H1 (cell line): ENCODE measurements around the gene ADGRA3. TPM values are rescaled to one million over a fixed set of nuclear protein-coding genes. Genes with fewer than 3 reads are reported as not detected.

Source experiments
- CTCF ChIA-PET: fragments of 300-600 bp; sonication (Branson Sonifier 250); formaldehyde crosslinking; loops from one replicate; lab custom pipeline; 2021; ENCODE audit not compliant: partially characterized antibody; lab: Charles Lee
- POLR2A ChIA-PET: fragments of 300-600 bp; sonication (Branson Sonifier 250); formaldehyde crosslinking; loops from one replicate; lab custom pipeline; 2021; ENCODE audit warnings: inconsistent platforms; ENCODE audit not compliant: partially characterized antibody; lab: Charles Lee
- DNase-seq, 2 experiments: peaks; one replicate each; pipeline versions ENCODE4 v3.0.0 to v3.0.0-alpha.2; 2010 to 2022; ENCODE audit warnings: low spot score in 2 of 2, low read depth in 1 of 2, mixed read lengths in 1 of 2
- FAIRE-seq: peaks from 2 replicates; lab custom pipeline; 2011; peaks lifted over from hg19 to GRCh38; lab: Jason Lieb, UNC
- H2AFZ ChIP-seq: 2 replicates; pipeline ENCODE4 v1.8.1; 2012; ENCODE audit warnings: low read length, inconsistent platforms
- H2AK5ac ChIP-seq: 2 replicates; pipeline ENCODE4 v1.6.1; 2013; ENCODE audit warnings: low read depth, low read length
- H2BK120ac ChIP-seq: replicated peaks from 2 replicates; pipeline ENCODE3; 2013; ENCODE audit warnings: low read depth, low read length, inconsistent platforms
- H2BK12ac ChIP-seq: 2 replicates; pipeline ENCODE4 v1.6.1; 2013; ENCODE audit warnings: low read depth, low read length
- H2BK15ac ChIP-seq: 2 replicates; pipeline ENCODE4 v1.6.1; 2013; ENCODE audit warnings: low read length
- H2BK20ac ChIP-seq: 2 replicates; pipeline ENCODE4 v1.6.1; 2013; ENCODE audit warnings: low read length
- H2BK5ac ChIP-seq: 2 replicates; pipeline ENCODE4 v1.6.1; 2013; ENCODE audit warnings: low read depth, low read length
- H3K14ac ChIP-seq: 2 replicates; pipeline ENCODE4 v1.6.1; 2013; ENCODE audit warnings: inconsistent platforms; ENCODE audit not compliant: insufficient read length
- H3K18ac ChIP-seq: 2 replicates; pipeline ENCODE4 v1.6.1; 2013; ENCODE audit warnings: low read length; ENCODE audit errors: extremely low read depth
- H3K23ac ChIP-seq: 2 replicates; pipeline ENCODE4 v1.6.1; 2013; ENCODE audit warnings: inconsistent platforms; ENCODE audit not compliant: insufficient read length
- H3K23me2 ChIP-seq: 2 replicates; pipeline ENCODE4 v1.6.1; 2013; ENCODE audit warnings: low read depth, low read length
- H3K27ac ChIP-seq: 2 replicates; pipeline ENCODE4 v1.6.1; 2011; ENCODE audit warnings: low read depth, low read length, inconsistent platforms
- H3K27me3 ChIP-seq, 4 experiments: replicated peaks in 1 of 4; 1 replicate in 1 of 4; 2 replicates in 3 of 4; pipeline versions ENCODE4 v1.6.1 to v1.8.1; 2011 to 2013; ENCODE audit warnings: low read length in 3 of 4, mild to moderate bottlenecking in 3 of 4, inconsistent platforms in 2 of 4, mixed read lengths in 2 of 4, moderate library complexity in 1 of 4; ENCODE audit not compliant: control insufficient read depth in 3 of 4, insufficient read depth in 3 of 4; ENCODE audit errors: extremely low read depth in 1 of 4
- H3K36me3 ChIP-seq, 4 experiments: 2 replicates each; pipeline versions ENCODE4 v1.6.1 to v1.8.1; 2011 to 2013; ENCODE audit warnings: mild to moderate bottlenecking in 4 of 4, low read length in 3 of 4, moderate library complexity in 2 of 4, control low read depth in 1 of 4, inconsistent platforms in 1 of 4; ENCODE audit not compliant: insufficient read depth in 4 of 4, control insufficient read depth in 2 of 4
- H3K4ac ChIP-seq: replicated peaks from 2 replicates; pipeline ENCODE3; 2013; ENCODE audit warnings: low read length, low read depth, mixed read lengths, inconsistent platforms; ENCODE audit not compliant: insufficient read length
- H3K4me1 ChIP-seq, 4 experiments: replicated peaks in 1 of 4; 1 replicate in 1 of 4; 2 replicates in 3 of 4; pipeline versions ENCODE4 v1.6.1 to v1.8.1; 2011 to 2013; ENCODE audit warnings: low read length in 3 of 4, inconsistent platforms in 2 of 4, mixed read lengths in 1 of 4; ENCODE audit not compliant: insufficient read depth in 4 of 4, control insufficient read depth in 3 of 4
- H3K4me2 ChIP-seq, 2 experiments: 2 replicates each; pipeline versions ENCODE4 v1.6.1 to v1.8.1; 2011 to 2013; ENCODE audit warnings: low read depth in 2 of 2, low read length in 2 of 2, control low read depth in 1 of 2, inconsistent platforms in 1 of 2, mild to moderate bottlenecking in 1 of 2; ENCODE audit not compliant: insufficient read depth in 1 of 2
- H3K4me3 ChIP-seq, 4 experiments: fragments of 200-600, 300-600 bp in 1 of 4; sonication (generic), shearing (Covaris generic), sonication (Bioruptor Twin) in 1 of 4; 2 replicates each; pipeline versions ENCODE4 v1.5.1 to v1.8.1; 2011 to 2016; ENCODE audit warnings: low read length in 4 of 4, low read depth in 3 of 4, control low read depth in 2 of 4, inconsistent platforms in 2 of 4, mild to moderate bottlenecking in 2 of 4, mixed read lengths in 1 of 4, moderate library complexity in 1 of 4; ENCODE audit not compliant: insufficient read depth in 2 of 4; ENCODE audit errors: extremely low read depth in 1 of 4
- H3K56ac ChIP-seq: replicated peaks from 2 replicates; pipeline ENCODE3; 2013; ENCODE audit warnings: low read depth, mild to moderate bottlenecking, mixed read lengths, low read length, inconsistent platforms; ENCODE audit not compliant: insufficient read length
- H3K79me1 ChIP-seq: 2 replicates; pipeline ENCODE4 v1.6.1; 2013; ENCODE audit warnings: low read depth, low read length, control low read depth
- H3K79me2 ChIP-seq, 2 experiments: 2 replicates each; pipeline versions ENCODE4 v1.6.1 to v1.8.1; 2012 to 2013; ENCODE audit warnings: low read length in 2 of 2, mild to moderate bottlenecking in 2 of 2, inconsistent platforms in 1 of 2; ENCODE audit not compliant: insufficient read depth in 2 of 2, control insufficient read depth in 1 of 2
- H3K9ac ChIP-seq, 4 experiments: replicated peaks in 1 of 4; 1 replicate in 1 of 4; 2 replicates in 3 of 4; pipeline versions ENCODE4 v1.6.1 to v1.8.1; 2011 to 2013; ENCODE audit warnings: low read depth in 3 of 4, low read length in 3 of 4, control low read depth in 2 of 4, mild to moderate bottlenecking in 2 of 4, moderate library complexity in 2 of 4, inconsistent platforms in 1 of 4; ENCODE audit errors: extremely low read depth in 1 of 4
- H3K9me3 ChIP-seq, 2 experiments: 2 replicates each; pipeline versions ENCODE4 v1.6.1 to v1.8.1; 2012 to 2013; ENCODE audit warnings: mild to moderate bottlenecking in 2 of 2, moderate library complexity in 2 of 2, control low read depth in 1 of 2, inconsistent platforms in 1 of 2, low read depth in 1 of 2, low read length in 1 of 2, mixed read lengths in 1 of 2; ENCODE audit not compliant: insufficient read depth in 2 of 2
- H4K20me1 ChIP-seq, 2 experiments: replicated peaks in 1 of 2; 2 replicates each; pipeline versions ENCODE3 to v1.8.1; 2011 to 2013; ENCODE audit warnings: inconsistent platforms in 2 of 2, low read length in 2 of 2, mild to moderate bottlenecking in 1 of 2; ENCODE audit not compliant: insufficient read depth in 2 of 2, control insufficient read depth in 1 of 2
- H4K5ac ChIP-seq: 2 replicates; pipeline ENCODE4 v1.6.1; 2013; ENCODE audit warnings: low read length, low read depth, mixed read lengths, inconsistent platforms; ENCODE audit not compliant: insufficient read length
- H4K8ac ChIP-seq: 2 replicates; pipeline ENCODE4 v1.8.0; 2013; ENCODE audit warnings: mild to moderate bottlenecking, moderate library complexity, low read length, inconsistent platforms; ENCODE audit not compliant: insufficient read depth; ENCODE audit errors: extremely low read depth
- H4K91ac ChIP-seq: replicated peaks from 2 replicates; pipeline ENCODE3; 2013; ENCODE audit warnings: low read length, mixed read lengths, inconsistent platforms; ENCODE audit not compliant: insufficient read length
- TAF7 ChIP-seq: optimal IDR thresholded peaks from 2 replicates; pipeline ENCODE3; 2011; ENCODE audit warnings: low read depth, mild to moderate bottlenecking, inconsistent platforms, low read length, moderate library complexity, borderline replicate concordance
- WGBS, 2 experiments: shearing (Covaris generic) in 1 of 2; methylation state at CpG; one replicate each; pipeline versions ENCODE4 v1.1.6 to v1.1.7; 2013 to 2015; ENCODE audit warnings: low lambda C conversion rate in 2 of 2, mixed read lengths in 2 of 2, inconsistent platforms in 1 of 2, low coverage in 1 of 2, missing lambda C conversion rate in 1 of 2; ENCODE audit not compliant: insufficient replicate concordance in 2 of 2, insufficient coverage in 1 of 2, insufficient read length in 1 of 2; ENCODE audit errors: extremely low coverage in 1 of 2, missing lambda C conversion rate in 1 of 2; 5-methylcytosine and 5-hydroxymethylcytosine counted together
- polyA plus RNA-seq, 7 experiments: library from polyadenylated mRNA; depleted of rRNA in 3 of 7; stranded (reverse) in 5 of 7; unstranded in 2 of 7; fragments of >200 nt in 5 of 7; fragments of 200-250 nt in 2 of 7; gene quantifications; 1 replicate in 5 of 7; 2 replicates in 1 of 7; 4 replicates in 1 of 7; pipeline versions ENCODE4 v1.2.1 to v1.2.3, GENCODE V29; 2011 to 2013; ENCODE audit warnings: missing spikeins in 2 of 7, mixed read lengths in 2 of 7
- total RNA-seq: library from RNA; stranded (reverse); fragmentation: NEBNext Ultra II Directional; extraction: Animal tissue kit (Norgen Biotek cat#: 25700); gene quantifications from 2 replicates; pipeline ENCODE4 v1.2.1, GENCODE V29; 2021
- TF ChIP-seq, protein P1 (sequence below): IDR thresholded peaks from 2 replicates; pipeline ENCODE4 v1.6.1; 2011; ENCODE audit warnings: low read depth, mild to moderate bottlenecking, low read length; ENCODE audit not compliant: insufficient read depth

ADGRA3 gene
- total and polyA plus RNA-seq, 2 of the 8 experiments (the other 6 are each of a cell fraction or from before 2014, with no cell fraction given): 31.5 to 63.0 TPM

DNA sequence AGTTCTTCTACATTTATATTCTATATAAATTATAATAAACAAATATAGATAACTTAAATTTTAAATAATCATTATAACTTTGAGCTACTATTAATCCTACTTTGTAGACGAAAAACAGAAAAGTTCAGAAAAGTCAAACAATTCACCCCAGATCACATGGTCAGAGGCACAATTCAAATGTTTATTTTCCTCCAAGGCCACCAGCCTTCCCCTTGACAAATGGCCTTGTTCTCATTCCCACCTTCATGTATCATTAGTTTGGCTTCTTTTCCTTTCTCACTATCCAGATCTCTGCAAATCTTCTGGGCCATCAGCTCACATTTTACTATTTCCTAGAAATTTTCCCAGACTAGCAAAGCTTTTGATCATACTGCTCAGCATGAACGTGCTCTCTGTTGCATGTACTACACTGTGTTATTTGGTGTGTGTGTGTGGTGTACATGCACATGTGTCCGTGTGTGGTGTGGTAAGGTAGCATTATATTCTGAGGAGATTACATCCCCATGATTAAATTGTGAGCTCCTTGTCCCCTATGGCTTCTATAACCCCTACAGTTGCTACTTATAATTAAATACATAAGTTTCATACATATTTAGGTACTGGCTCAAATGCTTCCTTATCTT lies 61.5 kb downstream of the ADGRA3 start:
- ChIA-PET POLR2A (interaction anchor here (0.6 to 0.9 kb wide), 2 partner anchors 10 to 52 kb away, joined by 3 to 5 read pairs; no protein-coding TSS in a partner anchor), CTCF (interaction anchor here (0.7 to 1.7 kb wide), 8 partner anchors 9 to 665 kb away, joined by 3 to 9 read pairs (median 3); no protein-coding TSS in a partner anchor)
- no peak overlapping the region for H2BK120ac ChIP-seq
- no peak overlapping the region for H2AK5ac ChIP-seq
- no peak overlapping the region for H3K4me3 ChIP-seq
- FAIRE-seq (no peak), DNase-seq (no peak)
- H2BK20ac ChIP-seq: no peak overlapping the region
- no peak overlapping the region for H4K8ac ChIP-seq
- H3K9me3 ChIP-seq: no peaks in the 10 kb centered on the region
- H3K18ac ChIP-seq: no peak overlapping the region
- H3K4me2 ChIP-seq: no peak overlapping the region
- no peak overlapping the region for H2BK12ac ChIP-seq
- no peaks in the 10 kb centered on the region; the same call in 1 of the 2 replicates for H3K23me2 ChIP-seq
- H4K5ac ChIP-seq: no peak overlapping the region
- peaks cover 3 to 19% (median 5%) of the 10 kb centered on the region in 4 experiments; a peak in 3 of 8 replicates for H3K36me3 ChIP-seq
- no peak overlapping the region for H3K23ac ChIP-seq
- no peak overlapping the region for H2AFZ ChIP-seq
- H3K79me1 ChIP-seq: no peaks in the 10 kb centered on the region
- H3K79me2 ChIP-seq: no peaks in the 10 kb centered on the region
- H2BK5ac ChIP-seq: no peak overlapping the region
- no peak overlapping the region for H2BK15ac ChIP-seq
- no peak overlapping the region for H4K91ac ChIP-seq
- H3K9ac ChIP-seq: no peak overlapping the region
- no peak overlapping the region for H3K14ac ChIP-seq
- H3K56ac ChIP-seq: no peak overlapping the region
- peaks cover 0 to 6% (median 0%) of the 10 kb centered on the region in 4 experiments; a peak in 2 of 7 replicates for H3K4me1 ChIP-seq
- H3K4ac ChIP-seq: no peak overlapping the region
- 93% methylated on average over 3 of the region's 3 CpGs; no CpG with 5 or more reads in 1 of the 2 experiments for WGBS, 2 experiments
- H4K20me1 ChIP-seq: peaks cover 1 to 3% of the 10 kb centered on the region in 2 experiments
- H3K27me3 ChIP-seq: no peaks in the 10 kb centered on the region
- no peak overlapping the region for H3K27ac ChIP-seq
- TF ChIP-seq TAF7: no peak
- TF ChIP-seq, protein P1, sequence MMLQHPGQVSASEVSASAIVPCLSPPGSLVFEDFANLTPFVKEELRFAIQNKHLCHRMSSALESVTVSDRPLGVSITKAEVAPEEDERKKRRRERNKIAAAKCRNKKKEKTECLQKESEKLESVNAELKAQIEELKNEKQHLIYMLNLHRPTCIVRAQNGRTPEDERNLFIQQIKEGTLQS: no peak
